Adipose tissue (tissue), 3 donors: Measurements from ENCODE around the gene RERE. TPM values are rescaled to one million over a fixed set of nuclear protein-coding genes. Genes with fewer than 3 reads are reported as not detected.

Experiments
- H3K27ac ChIP-seq: one replicate; pipeline ENCODE4 v1.5.1; 2013; ENCODE audit warnings: low read depth, low read length
- WGBS, 3 donors: extraction: QIAGEN DNeasy Blood & Tissue Kit; methylation state at CpG; one replicate each; pipeline ENCODE4 v1.1.7; 2013; 5-methylcytosine and 5-hydroxymethylcytosine counted together
- polyA plus RNA-seq, 3 donors: library from polyadenylated mRNA; stranded (reverse); fragments of 200-250 nt; gene quantifications; one replicate each; pipeline ENCODE4 v1.2.3, GENCODE V29; 2013
- donor health status: healthy with polysubstance abuse.
- donor health status: Bipolar disorder and iron deficiency.
- donor health status: healthy.

Gene RERE
- polyA plus RNA-seq, 3 donors, result 15.8 to 40.7 (median 39.6) TPM

- 67 to 85% (median 75%) methylated on average over 4 of the region's 4 CpGs for WGBS, 3 donors
- no peak overlapping the region for H3K27ac ChIP-seq
Measured at GRCh38 chr1:8376358-8376840, 441.0 kb downstream of the RERE start.

GRCh38 chr1:8374812-8375211 lies 442.6 kb downstream of the RERE start:
- 74 to 84% (median 84%) methylated on average over 2 of the region's 2 CpGs for WGBS, 3 donors
- peak overlapping the region; percentile 34 for H3K27ac ChIP-seq

DNA sequence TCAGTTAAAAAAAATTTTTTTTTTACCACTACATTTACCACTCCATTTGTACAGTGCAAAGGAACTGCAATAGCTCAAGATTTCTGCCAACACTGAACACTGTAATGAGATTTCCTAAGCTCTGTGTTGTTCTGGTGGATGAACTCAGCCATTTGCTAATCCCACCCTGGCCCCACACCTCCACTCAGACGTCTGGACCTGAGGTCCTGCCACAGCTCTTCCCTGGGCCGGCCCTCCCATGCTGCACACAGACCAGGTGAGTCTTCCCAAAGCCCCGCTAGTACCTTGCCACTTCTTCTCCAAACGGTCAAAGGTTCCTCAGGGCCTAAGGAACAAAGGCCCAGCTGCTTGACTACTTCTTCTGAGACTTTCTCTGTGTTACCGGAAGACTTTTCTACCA lies 443.1 kb downstream of the RERE start:
- 78 to 82% (median 81%) methylated on average over 5 of the region's 5 CpGs for WGBS, 3 donors
- H3K27ac ChIP-seq, result no peak overlapping the region

- WGBS, 3 donors, result 24 to 39% (median 25%) methylated on average over 19 of the region's 19 CpGs
Measured at GRCh38 chr1:8373581-8374241, 443.7 kb downstream of the RERE start.

GRCh38 chr1:8373125-8373524 lies 444.3 kb downstream of the RERE start:
- H3K27ac ChIP-seq, result no peak overlapping the region
- WGBS, 3 donors, result 50 to 71% (median 69%) methylated on average over 3 of the region's 3 CpGs

More at GRCh38 chr1:8373581-8374241, 443.7 kb downstream of the RERE start:
- peak overlapping the region; percentile 59 for H3K27ac ChIP-seq

DNA sequence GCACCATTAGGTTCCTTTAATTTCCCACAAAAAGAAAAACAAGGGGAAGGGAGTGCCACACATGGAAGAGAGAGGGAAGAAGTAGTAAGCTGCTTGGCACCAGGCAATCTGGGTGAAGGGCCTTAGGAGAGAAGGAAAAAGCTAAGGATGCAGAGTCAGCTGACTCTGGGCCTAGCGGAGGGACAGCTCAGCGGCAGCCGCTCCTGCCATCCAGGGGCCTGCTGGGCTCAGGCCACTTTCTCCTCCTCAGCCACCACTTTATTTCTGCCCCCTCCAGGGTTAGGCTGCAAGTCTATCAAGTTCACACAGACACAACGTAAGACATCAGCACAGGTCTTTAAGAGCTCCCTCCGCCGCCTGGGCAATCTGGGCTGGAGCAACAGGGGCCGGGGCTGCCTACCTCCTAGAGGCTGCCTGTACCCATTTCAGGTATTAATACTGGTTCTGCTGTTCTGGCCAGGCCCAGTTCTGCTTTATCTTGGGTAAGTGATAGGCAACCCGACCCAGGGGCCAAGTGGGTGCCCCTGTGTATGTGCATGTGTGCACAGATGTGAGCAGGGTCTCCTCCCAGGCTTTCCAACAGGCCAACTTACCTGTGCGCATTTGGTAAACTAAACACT lies 446.0 kb downstream of the RERE start:
- WGBS, 3 donors, result 77 to 78% (median 78%) methylated on average over 9 of the region's 9 CpGs
- H3K27ac ChIP-seq, result no peak overlapping the region

DNA sequence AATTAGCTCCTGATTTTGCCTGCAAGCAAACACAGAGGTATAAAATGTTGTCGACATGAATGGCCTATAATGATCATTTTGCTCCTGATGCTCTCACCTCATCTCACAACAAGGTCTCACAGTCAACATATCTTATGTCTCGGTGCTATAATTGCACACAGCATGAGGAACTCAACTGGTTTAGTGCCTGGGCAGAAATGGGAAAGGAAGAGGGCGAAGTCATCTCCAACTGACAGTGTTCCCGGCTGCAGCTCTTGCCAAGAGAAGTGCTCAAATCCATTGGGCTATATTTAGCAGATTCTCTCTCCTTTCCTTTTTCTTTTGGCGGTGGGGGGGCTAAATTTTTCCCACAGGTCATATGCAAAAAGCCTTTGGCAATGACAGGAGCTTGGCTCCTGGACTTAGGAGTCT lies 446.5 kb downstream of the RERE start:
- H3K27ac ChIP-seq, result no peak overlapping the region
- 19 to 36% (median 31%) methylated on average over 5 of the region's 5 CpGs for whole genome bisulfite sequencing, 3 donors

- WGBS, 3 donors, result 48 to 80% (median 71%) methylated on average over 14 of the region's 14 CpGs
- no peak overlapping the region for H3K27ac ChIP-seq
Measured at GRCh38 chr1:8370046-8370881, 447.2 kb downstream of the RERE start.

- 68 to 74% (median 69%) methylated on average over 5 of the region's 5 CpGs for WGBS, 3 donors
- no peak overlapping the region for H3K27ac ChIP-seq
Measured at GRCh38 chr1:8368956-8369639, 448.3 kb downstream of the RERE start.

DNA sequence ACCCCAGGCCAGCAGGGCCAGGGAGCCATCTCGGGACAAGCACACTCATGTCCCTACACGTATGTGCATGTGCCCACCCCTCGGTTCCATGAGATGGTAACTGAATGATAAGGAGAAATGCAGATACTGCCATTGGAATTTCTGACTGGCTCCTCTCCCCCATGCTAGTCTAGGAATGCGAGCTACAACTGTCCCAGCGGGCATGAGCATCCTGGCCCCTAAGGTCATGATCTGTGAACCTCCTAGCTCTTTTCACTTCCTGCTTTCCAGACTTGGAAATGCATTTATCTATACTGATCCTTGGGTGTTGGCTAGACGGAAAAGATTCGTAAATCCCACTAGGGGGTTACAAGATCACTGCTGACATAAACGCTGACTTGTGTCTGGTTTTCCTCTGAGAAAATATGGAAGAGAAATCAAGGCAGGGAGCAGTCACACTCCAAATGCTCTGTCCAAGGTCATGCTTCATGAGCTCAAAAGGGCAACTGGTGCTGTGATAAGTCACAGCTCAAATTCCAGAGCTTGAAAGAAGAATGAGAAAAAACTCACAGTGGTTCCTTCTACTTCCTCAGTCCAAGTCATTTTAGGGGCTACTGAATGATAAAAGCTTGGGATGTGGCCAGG lies 449.8 kb downstream of the RERE start:
- 69 to 81% (median 74%) methylated on average over 8 of the region's 8 CpGs for WGBS, 3 donors

GRCh38 chr1:8365661-8366362 lies 451.6 kb downstream of the RERE start:
- no peak overlapping the region for H3K27ac ChIP-seq
- 91 to 93% (median 92%) methylated on average over 24 of the region's 24 CpGs for WGBS, 3 donors

More for the DNA sequence above, 449.8 kb downstream of the RERE start:
- H3K27ac ChIP-seq, result no peak overlapping the region

DNA sequence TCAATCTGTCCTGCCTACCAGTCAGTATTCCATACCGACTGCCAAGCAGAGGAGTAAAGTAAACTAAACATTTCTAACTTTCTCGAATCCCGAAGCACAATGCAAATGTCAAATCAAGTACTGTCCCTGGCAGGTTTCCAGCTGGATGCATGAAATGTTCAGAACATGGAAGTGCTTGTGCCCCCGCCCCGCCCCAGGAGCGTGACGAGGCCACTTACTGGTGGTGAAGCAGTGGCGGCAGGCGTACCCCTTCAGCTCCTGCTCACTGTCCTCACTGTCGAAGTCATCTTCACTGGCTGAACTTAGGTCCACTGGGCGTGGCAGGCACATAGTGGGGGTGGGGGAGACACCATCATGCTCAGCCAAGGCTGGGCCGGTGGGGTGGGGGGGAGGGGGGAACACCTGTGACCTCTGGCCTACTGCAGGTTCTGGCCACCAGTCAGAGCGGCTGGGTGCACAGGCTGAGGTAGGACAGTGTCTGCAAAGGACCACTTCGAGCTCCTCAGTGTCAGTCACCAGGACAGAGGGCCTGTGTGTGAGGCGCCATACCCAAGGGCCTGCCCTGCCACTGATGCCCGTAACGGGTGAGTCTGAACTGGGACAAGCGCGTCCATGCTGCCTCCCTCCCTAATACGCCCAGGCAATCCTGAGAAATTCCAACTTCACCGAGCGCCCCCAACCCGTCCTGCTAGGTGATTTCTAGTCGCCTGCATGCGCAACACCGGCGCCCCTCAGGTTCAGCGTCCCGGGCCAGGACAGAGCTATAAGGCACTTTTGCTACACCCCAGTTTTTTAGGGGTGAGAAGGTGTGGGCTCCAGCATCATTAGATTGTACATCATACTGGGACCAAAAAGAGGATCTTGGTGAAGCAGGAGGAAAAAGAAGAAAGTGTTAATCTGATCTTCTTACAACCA lies 452.7 kb downstream of the RERE start:
- 79 to 82% (median 80%) methylated on average over 29 of the region's 29 CpGs for WGBS, 3 donors
- H3K27ac ChIP-seq, result no peak overlapping the region

DNA sequence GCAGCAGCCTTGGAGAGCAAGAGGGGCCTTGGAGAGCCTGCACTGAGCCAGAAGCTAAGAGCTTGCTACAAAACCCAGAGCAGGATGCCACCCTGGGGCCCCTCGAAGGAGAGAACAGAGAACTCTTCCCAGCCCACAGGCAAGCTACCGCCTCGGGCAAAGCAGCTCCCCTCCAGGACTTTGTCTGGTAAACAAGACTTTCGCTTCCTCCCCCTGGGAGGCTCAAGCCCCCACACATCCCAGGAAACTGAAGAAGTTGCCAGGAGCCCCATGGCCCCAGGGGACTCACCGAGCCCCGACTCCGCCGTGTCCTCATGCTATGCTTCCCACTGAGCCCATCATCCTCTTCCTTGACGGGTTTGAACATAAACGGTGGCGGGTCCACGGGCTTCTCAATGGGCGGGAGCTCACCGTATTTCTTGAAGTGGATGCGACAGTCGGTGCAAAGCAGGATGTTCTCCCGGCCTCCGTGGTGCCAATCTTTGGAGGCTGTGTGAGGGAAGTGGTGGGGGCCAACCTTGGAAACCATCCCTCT lies 453.6 kb downstream of the RERE start:
- WGBS, 3 donors, result 63 to 69% (median 66%) methylated on average over 18 of the region's 18 CpGs
- H3K27ac ChIP-seq, result no peak overlapping the region

DNA sequence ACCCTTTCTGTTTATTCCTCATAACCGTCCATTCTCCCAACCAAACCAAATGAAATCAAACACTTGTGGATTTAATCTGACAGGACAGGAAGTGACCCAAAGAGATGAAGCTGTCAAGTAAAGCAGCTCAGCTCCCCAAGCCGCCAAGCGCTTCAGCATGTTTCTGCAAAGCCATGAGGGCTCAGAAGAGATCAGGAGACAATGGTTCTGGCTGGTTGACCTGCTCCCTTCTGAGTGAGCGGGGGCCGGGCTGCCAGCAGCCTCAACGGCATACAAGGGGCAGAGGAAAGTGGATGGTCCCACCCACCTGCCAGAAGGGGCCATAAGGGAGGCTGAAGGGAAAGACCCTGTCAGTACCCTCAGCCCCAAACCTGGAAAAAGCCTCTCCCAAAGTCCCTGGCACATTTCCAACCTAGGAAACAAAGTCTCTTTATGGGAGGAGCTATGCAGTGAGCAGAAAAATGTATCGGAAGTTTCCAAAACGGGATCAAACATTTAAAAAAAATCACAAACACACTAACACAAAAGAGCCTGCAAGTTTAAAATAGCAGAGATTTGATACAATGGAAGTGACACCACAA lies 454.2 kb downstream of the RERE start:
- H3K27ac ChIP-seq, result no peak overlapping the region
- 61 to 82% (median 69%) methylated on average over 8 of the region's 8 CpGs for WGBS, 3 donors

DNA sequence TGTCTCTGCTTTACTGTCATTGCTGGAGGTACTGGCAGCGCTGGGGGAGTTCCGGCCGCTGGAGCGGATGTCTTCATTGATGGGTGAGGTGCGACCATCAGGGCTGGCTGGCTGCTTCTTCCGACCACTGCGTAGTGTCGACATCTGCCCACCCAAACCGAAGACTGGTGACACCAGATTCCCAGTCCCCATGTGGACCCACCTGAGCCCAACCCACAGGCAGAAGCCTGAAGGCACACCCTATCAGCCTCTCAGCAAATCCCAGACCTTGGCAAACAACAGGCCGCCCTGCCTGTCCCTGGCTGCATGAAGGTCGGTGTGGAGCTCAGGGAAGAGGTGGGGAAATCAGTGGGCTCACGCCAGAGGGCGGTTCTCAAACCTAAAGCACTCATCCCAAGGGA lies 454.7 kb downstream of the RERE start:
- no peak overlapping the region for H3K27ac ChIP-seq
- WGBS, 3 donors, result 81 to 92% (median 86%) methylated on average over 13 of the region's 13 CpGs

DNA sequence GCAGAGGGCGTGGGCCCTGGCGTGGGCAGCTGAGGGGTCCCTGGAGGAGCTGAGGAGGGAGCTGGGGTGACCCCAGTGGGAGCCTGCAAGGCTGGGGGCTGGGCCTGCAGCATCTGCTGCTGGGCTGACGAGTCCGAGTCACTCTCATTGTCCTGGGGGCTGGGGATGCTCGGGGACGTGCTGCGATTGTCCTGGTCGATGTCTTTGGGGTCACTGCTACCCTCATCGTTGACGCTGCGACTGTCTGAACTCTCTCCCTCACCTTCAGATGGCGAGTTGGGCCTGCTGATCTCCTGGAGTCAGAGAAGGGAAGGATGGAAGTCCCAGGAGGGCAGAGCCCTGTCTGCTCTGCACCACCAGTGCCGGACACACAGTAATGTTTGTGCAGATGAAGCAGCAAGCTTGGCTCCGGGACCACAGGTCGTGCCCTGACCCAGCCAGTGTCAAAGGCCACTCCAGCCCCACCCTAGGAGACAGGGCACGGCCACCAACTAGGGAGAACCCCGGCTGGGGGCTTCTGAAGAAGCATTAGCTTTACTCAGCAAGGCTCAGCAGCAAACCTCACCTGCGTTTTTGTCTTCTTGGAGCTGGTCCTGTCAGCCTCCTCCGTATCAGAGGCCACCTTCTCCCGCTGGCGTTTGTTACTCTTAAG lies 456.1 kb downstream of the RERE start:
- H3K27ac ChIP-seq, result no peak overlapping the region
- WGBS, 3 donors, result 86 to 88% (median 88%) methylated on average over 19 to 21 of the region's 21 CpGs
